CD4-positive, alpha-beta T cell treated with Interleukin-6 at 100 ng/mL for 8 hours (primary cell): ENCODE measurements around the gene BRD3OS.
"Not testable (repeated sequence)": the region's sequence is repeated elsewhere in the genome, so short reads cannot be mapped to it uniquely, and the experiment has no call there.

ENCODE experiments used
- DNase-seq: peaks from one replicate; pipeline ENCODE4 v3.0.0-alpha.2; 2020; ENCODE audit warnings: mixed read lengths, low spot score

BRD3OS gene

DNA sequence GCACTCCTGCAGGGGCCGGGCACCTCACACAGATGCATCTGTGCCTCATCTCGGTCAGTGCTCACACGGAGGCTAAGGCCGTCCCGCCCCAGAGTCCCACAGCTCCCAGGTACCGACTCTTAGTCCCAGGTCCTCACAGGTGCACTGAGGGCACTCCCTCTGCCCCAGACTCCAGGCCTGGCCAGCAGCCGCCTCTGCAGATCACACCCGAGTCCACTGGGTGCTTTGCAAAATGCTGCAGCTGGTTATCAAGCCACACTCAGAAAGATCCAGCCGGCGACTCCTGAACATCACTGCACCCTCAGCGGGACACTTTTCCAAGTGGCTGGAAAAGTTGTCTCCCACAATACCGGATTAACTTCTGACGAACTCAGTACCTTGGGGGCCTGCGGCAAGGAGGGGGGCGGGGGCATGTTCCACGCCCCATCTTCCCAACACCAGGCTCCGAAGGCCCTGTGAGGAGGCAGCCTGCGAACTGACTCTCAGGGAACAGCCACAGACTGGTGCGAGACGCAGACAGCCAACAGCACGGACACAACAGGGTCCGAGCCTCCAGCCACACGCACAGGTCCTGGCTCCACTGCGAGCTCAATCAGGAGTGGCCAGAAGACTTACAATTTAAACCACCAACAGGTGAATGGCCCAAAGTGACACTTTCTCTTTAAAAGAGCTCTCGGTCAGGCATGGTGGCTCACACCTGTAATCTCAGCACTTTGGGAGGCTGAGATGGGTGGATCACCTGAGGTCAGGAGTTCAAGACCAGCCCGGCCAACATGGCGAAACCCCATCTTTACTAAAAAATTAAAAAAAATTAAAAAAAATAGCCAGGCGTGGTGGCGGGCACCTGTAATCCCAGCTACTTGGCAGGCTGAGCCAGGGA lies 38.5 kb downstream of the BRD3OS start:
- DNase-seq: no peak

DNA sequence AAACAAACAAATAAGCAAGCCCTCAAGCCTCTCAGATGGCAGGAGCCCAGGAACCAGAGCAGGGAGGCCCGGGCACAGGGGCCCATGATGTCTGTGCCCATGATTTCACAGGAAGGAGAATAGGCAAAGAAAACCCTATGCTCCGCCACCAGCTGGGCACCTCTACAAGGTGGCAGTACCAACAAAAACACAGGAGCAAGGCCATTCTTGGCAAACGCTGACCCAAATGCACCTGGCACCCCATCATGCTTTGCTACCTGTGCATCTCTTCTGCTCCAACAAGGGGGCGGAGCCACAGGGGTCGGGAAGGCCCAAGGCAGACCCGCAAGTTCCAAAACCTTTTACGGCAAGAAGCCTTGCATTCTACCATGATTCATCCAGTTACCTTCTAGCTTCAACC lies 39.4 kb downstream of the BRD3OS start:
- no peak for DNase-seq

DNA sequence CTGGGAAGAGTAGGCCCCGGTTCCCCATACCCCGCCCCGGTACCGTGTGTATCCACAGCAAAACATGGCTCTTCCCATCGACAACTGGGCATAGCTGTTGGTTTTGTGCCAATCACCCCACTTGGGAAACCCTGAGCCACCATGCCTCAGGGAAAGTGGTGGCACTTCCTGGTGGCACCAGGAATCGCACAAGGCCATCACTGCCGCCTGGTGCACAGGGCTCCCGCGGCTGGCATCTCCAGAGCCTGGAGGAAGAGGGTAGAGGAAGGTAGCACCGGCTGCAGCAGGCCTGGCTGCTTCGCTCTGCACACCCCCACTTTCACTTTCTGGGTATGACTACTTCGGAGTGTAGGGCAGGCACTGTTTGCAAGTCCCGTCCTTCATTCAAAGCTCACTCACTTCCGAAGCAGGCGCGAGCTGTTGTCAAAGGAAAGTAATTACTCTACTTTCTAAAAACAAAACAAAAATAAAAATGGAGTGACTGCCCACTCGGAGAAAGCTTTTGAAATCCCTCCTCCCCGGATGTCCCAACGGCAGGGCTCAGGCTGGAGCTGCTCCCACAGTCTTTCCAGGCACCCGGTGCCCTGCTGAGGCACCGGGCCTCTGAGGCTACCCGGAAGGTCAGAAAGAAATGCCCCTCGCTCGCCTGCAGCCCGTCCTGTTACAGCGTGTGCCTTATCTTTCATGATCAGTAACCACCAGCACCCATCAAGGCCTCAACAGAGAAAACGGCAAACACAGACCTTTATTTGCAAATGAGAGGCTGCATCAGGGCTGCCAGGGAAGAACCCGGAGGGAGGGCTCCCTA lies 40.5 kb downstream of the BRD3OS start:
- peak; percentile 66 for DNase-seq

DNA sequence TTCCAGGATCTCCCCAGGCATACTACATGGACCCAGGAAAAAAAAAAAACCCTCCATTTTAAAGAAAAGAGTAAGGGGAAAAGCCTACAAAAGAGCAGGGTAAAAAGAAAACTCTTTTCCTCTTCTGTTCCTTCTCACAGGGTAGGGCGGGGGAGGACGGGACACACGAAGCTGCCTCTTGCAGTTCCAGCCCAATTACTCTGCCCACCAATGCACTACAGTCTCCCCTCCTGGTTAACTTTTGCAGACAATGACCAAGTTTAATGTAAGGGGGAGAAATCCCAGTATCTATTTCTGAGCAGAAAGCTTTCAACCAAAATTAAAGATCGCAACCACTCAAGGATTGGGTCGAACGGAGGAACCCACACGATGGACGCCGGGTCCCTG lies 41.2 kb downstream of the BRD3OS start:
- no peak for DNase-seq

DNA sequence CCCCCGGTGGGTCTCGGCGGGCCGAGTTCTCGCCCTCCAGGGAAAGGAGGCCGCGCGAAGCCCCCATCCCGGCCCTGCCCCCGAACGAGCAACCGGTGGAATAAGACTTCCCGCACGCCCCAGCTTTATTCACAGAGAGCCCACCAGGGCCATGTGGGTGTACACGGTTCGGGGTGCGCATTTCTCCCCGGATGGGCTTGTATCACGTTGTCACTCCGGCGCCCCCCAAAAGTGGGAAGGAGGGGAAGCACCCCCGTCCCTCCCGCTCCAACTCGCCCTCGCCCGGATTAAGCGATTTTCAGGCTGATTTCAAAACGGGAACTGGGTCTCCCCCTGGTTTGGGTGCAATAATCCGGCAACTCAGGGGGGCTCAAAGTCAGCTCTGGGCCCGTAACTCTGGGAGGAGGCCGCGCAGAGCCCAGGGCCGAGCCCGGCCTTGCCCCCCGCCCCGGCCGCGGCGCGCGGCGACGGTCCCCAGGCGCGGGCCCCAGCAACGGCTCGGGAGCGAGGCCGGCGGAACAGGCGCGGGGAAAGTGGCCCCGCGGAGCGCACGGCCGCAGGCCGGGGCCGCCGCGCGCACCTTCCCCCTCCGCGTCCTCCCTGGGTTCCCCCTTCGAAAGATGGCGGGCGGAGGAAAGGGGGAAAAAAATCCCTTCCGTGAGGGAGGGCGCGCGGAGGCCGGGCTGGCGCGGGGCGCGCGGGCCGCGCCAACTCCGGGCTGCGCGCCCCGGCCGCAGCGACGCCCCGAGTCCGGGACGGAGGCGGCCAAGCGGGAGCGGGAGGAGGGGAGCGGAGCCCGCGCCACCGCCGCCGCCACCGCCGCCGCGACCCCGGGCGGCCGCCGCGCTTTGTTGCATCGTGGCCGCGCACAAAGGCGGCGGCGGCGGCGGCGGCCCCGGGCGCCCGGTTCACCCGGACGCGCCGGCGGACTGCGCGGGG lies 41.9 kb downstream of the BRD3OS start:
- DNase-seq: no peak

DNA sequence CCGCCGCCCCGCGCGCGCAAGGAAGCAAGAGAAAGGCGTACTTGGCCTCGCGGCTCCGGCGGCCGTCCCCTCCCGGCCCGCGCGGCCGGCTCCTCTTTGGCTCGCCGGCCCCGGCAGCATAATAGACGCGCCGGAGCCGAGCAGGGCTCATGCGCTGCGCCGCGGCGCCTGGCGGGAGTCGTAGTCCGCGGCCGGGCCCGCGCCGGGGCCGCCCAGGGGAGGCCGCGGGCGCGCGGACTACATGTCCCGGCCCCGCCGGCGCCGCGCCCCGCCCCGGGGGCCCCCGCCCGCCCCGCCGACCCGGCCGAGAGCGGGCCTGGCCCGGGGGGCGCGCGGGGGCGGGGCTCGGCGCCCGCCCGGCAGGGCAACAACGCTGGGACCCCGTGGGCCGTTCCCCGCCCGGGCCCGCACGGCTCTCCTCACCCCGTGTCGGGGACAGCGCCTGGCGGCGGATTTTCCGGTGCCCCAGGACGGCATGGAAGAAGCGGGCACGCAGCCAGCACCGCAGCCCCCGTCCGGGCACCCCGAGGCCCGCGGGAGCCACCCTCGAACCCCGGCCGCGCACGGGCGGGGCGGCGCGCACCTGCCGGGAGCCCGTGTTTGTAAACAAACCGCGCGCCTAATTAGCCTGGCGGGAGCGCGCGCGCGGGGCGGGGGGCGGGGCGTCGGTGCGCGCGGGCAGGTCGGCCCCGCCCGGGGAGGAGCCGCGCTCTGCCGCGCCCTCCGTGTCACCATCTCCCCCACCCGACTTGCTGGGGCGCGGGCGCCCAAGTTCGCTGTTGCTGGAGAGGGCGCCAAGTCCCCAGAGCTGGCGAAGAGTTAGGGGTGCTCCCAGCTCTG lies 42.8 kb downstream of the BRD3OS start, which contains the start of gene BRD3:
TSS of gene BRD3 (minus strand) at position 123 of the 840 bp plus-strand sequence. CDS start 14,549 bp downstream, outside the sequence.
- peak; percentile 80 for DNase-seq

DNA sequence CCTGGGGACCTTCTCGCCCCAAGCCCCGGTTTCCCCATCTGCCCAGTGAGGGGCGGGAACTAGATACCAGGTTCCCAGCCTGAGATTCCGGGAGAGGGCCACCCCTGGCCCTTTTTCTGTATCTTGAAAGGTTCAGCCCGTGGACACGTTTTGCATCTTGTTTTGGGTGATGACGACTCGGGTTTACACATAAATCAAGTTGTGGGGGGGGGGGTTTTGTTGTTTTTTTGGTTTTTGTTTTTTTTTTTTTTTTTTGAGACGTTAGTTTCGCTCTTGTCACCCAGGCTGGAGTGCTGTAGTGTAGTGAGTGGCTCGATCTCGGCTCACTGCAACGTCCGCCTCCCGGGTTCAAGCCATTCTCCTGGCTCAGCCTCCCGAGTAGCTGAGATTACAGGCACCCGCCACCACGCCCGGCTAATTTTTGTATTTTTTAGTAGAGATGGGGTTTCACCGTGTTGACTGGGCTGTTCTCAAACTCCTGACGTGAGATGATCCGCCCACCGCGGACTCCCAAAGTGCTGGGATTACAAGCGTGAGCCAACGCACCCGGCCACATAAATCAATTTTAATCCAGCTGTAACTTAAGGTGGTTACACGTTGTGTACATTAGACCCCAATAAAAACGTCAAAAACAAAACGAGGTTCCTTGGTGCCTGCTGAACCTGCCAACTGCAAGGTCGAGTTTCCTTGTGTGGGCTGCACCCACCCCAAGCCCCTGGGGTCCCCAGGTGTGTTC lies 43.6 kb downstream of the BRD3OS start:
- DNase-seq: no peak

DNA sequence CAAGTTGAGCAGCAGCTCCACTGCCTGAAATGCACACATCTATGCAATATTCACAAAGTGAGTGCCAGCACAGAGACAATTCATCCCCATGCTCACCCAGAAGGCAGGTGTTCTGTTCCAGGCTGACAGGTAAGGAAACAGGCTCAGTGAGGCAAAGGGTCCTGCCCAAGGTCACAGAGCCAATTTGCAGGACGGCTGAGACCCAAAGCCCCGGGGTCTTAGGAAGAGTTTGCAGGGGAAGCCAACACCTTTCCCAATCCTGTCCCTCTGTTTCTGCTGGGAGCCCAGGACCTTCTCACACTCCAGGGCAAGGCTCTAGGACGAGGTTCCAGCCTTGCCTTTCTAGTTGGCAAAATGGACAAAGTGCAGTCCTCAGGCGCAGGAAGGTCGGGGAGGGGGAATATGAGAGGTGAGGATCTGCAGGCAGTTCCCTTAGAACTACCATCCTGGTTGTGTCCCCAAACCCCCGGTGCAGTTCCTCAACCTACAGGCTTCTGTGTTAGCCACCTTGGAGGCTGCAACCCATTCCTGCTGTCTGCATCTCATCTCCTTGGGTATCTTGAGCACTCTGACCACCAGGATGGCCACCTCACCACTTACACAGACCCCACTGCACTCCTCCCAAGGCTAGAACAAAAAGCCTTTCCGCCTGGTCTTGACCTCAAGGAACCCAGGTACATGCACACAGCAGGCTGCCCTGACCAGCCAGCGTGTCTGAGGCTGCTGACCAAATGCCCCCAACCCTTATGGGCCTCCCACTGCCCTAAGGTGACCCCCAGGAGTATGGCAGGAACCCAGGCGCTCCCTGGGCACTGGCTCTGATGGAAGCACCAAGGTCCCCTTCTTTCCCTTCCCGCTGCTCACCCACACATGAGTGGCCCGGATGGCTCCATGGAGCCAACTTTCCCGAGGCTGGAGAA lies 44.5 kb downstream of the BRD3OS start:
- no peak for DNase-seq

DNA sequence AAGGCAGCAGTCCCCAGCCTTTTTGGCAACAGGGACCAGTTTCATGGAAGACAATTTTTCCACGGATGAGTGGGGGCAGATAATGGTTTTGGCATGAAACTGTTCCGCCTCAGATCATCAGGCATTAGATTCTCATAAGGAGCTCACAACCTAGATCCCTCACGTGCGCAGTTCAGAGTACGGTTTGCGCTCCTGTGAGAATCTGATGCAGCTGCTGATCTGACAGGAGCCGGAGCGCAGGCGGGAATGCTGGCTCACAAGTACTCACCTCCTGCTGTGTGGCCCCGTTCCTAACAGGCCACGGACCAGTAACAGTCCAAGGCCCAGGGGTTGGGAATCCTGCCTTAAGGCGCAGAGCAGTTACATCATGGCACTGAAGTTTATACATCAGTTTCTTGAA lies 45.9 kb downstream of the BRD3OS start:
- no peak for DNase-seq

DNA sequence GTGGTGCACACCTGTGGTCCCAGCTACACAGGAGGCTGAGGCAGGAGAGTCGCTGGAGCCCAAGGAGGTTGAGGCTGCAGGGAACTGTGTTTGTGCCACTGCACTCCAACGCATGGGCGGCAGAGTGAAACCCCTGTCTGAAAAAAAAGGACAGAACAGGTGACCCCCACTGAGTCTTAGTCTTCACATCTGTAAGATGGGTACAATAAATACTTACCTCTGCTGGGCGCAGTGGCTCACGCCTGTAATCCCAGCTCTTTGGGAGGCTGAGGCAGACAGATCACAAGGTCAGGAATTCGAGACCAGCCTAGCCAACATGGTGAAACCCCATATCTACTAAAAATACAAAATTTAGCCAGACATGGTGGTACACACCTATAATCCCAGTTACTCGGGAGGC lies 47.4 kb downstream of the BRD3OS start:
- DNase-seq: not testable (repeated sequence)

DNA sequence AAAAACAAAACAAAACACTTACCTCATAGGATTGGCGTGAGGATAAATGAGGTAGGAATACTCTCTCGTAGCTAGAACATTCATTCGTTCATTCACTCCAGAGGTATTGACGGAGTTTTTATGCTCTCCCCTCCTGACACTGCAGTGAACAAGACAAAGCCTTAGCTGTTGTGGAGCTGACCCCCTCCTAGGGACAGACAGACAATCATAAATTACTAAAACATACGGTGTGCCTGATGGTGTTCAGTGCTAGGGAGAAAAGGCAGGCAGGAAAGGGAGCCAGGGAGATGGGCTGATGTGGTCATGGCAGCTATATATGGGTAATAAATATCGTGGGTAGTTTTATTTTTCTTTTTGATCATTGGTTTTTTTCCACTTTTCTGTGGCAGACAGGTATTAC lies 48.2 kb downstream of the BRD3OS start:
- DNase-seq: no peak

DNA sequence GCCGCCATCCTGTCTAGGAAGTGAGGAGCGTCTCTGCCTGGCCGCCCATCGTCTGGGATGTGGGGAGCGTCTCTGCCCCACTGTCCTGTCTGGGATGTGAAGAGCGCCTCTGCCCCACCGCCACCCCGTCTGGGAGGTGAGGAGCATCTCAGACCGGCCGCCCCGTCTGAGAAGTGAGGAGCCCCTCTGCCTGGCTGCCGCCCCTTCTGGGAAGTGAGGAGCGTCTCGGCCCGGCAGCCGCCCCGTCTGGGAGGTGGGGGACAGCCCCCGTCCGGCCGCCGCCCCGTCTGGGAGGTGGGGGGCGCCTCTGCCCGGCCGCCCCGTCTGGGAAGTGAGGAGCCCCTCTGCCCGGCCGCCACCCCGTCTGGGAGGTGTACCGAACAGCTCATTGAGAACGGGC lies 50.4 kb downstream of the BRD3OS start:
- DNase-seq: not testable (repeated sequence)

DNA sequence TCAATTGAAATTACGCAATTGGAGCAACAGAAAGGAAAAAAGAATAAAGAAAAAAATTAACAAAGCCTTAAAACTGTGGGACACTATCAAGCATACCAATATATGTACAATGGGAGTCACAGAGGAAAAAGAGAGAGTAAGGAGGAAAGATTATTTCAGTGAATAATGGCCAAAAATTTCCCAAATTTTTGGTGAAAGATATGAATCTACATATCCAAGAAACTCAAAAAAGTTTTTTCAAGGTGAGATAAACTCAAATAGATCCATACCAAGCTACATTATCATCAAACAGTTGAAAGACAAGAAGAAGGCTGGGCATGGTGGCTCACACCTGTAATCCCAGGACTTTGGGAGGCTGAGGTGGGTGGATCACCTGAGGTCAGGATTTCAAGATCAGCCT lies 51.4 kb downstream of the BRD3OS start:
- DNase-seq: no peak
